ES-I3 (cell line): ENCODE measurements around the gene CARD6.
"Not testable (repeated sequence)": the region's sequence is repeated elsewhere in the genome, so short reads cannot be mapped to it uniquely, and the experiment has no call there.

ENCODE experiments used
- H3K36me3 ChIP-seq: 2 replicates; pipeline ENCODE4 v1.6.1; 2013; ENCODE audit warnings: mild to moderate bottlenecking, low read length, control low read depth, moderate library complexity; ENCODE audit not compliant: insufficient read depth
- H3K4me1 ChIP-seq: 2 replicates; pipeline ENCODE4 v1.6.1; 2013; ENCODE audit warnings: mild to moderate bottlenecking, control low read depth, low read length; ENCODE audit not compliant: insufficient read depth
- H3K9ac ChIP-seq: 2 replicates; pipeline ENCODE4 v1.6.1; 2013; ENCODE audit warnings: low read depth, mild to moderate bottlenecking, low read length, moderate library complexity
- H3K9me3 ChIP-seq: 2 replicates; pipeline ENCODE4 v1.6.1; 2013; ENCODE audit warnings: mild to moderate bottlenecking, low read length, moderate library complexity; ENCODE audit not compliant: control insufficient read depth, insufficient read depth

CARD6 gene

GRCh38 chr5:40834849-40835787 lies 6.0 kb upstream of the CARD6 start, which contains the start of gene RPL37:
TSS of gene RPL37 (minus strand) at chr5:40835222. CDS start at chr5:40835185, 37 bp downstream.
- Histone ChIP-seq H3K9me3 (no peaks in the 10 kb centered on the region), H3K9ac (peak within 1 kb of the TSS; percentile 92), H3K36me3 (peaks cover 42% of the 10 kb centered on the region), H3K4me1 (peaks cover 15% of the 10 kb centered on the region)

GRCh38 chr5:40838086-40838485 lies 3.1 kb upstream of the CARD6 start:
- peaks cover 18% of the 10 kb centered on the region for H3K4me1 ChIP-seq
- H3K9me3 ChIP-seq, result no peaks in the 10 kb centered on the region
- H3K36me3 ChIP-seq, result peaks cover 15% of the 10 kb centered on the region
- no peak overlapping the region for H3K9ac ChIP-seq

GRCh38 chr5:40842351-40842750 lies 1.2 kb downstream of the CARD6 start:
- no peaks in the 10 kb centered on the region for H3K9me3 ChIP-seq
- H3K36me3 ChIP-seq, result no peaks in the 10 kb centered on the region
- H3K4me1 ChIP-seq, result peaks cover 8% of the 10 kb centered on the region
- no peak overlapping the region for H3K9ac ChIP-seq

GRCh38 chr5:40844565-40844964 lies 3.4 kb downstream of the CARD6 start:
- no peaks in the 10 kb centered on the region for H3K9me3 ChIP-seq
- H3K36me3 ChIP-seq, result no peaks in the 10 kb centered on the region
- peaks cover 8% of the 10 kb centered on the region for H3K4me1 ChIP-seq
- H3K9ac ChIP-seq, result no peak overlapping the region

- Histone ChIP-seq H3K36me3 (no peaks in the 10 kb centered on the region), H3K9me3 (no peaks in the 10 kb centered on the region), H3K9ac (no peak overlapping the region), H3K4me1 (no peaks in the 10 kb centered on the region; the same call in 1 of the 2 replicates)
Measured at GRCh38 chr5:40846371-40846770, 5.2 kb downstream of the CARD6 start.

- no peaks in the 10 kb centered on the region for H3K4me1 ChIP-seq
- H3K9ac ChIP-seq, result no peak overlapping the region
- no peaks in the 10 kb centered on the region for H3K36me3 ChIP-seq
- H3K9me3 ChIP-seq, result no peaks in the 10 kb centered on the region
Measured at GRCh38 chr5:40847525-40847924, 6.4 kb downstream of the CARD6 start.

- Histone ChIP-seq H3K9ac (no peak overlapping the region), H3K4me1 (no peaks in the 10 kb centered on the region), H3K36me3 (no peaks in the 10 kb centered on the region), H3K9me3 (no peaks in the 10 kb centered on the region)
Measured at GRCh38 chr5:40853632-40854192, 12.5 kb downstream of the CARD6 start.

GRCh38 chr5:40860711-40861110 lies 19.5 kb downstream of the CARD6 start:
- Histone ChIP-seq H3K9me3 (no peaks in the 10 kb centered on the region), H3K4me1 (no peaks in the 10 kb centered on the region), H3K36me3 (no peaks in the 10 kb centered on the region), H3K9ac (no peak overlapping the region)

GRCh38 chr5:40865004-40865403 lies 23.8 kb downstream of the CARD6 start:
- H3K36me3 ChIP-seq, H3K9ac ChIP-seq, H3K9me3 ChIP-seq, H3K4me1 ChIP-seq: not testable (repeated sequence)

GRCh38 chr5:40866844-40867243 lies 25.7 kb downstream of the CARD6 start:
- no peaks in the 10 kb centered on the region for H3K4me1 ChIP-seq
- H3K36me3 ChIP-seq, result no peaks in the 10 kb centered on the region; the same call in 1 of the 2 replicates
- no peak overlapping the region for H3K9ac ChIP-seq
- no peaks in the 10 kb centered on the region for H3K9me3 ChIP-seq

- Histone ChIP-seq H3K9me3 (no peaks in the 10 kb centered on the region), H3K9ac (no peak overlapping the region), H3K36me3 (no peaks in the 10 kb centered on the region; the same call in 1 of the 2 replicates), H3K4me1 (no peaks in the 10 kb centered on the region)
Measured at GRCh38 chr5:40869384-40869783, 28.2 kb downstream of the CARD6 start.

GRCh38 chr5:40871177-40871576 lies 30.0 kb downstream of the CARD6 start:
- H3K36me3 ChIP-seq, result no peaks in the 10 kb centered on the region; the same call in 1 of the 2 replicates
- H3K4me1 ChIP-seq, result no peaks in the 10 kb centered on the region
- H3K9me3 ChIP-seq, result no peaks in the 10 kb centered on the region
- H3K9ac ChIP-seq, result no peak overlapping the region

- H3K36me3 ChIP-seq, H3K9ac ChIP-seq, H3K9me3 ChIP-seq, H3K4me1 ChIP-seq: not testable (repeated sequence)
Measured at GRCh38 chr5:40872253-40872652, 31.1 kb downstream of the CARD6 start.

- no peaks in the 10 kb centered on the region for H3K9me3 ChIP-seq
- no peak overlapping the region for H3K9ac ChIP-seq
- H3K4me1 ChIP-seq, result no peaks in the 10 kb centered on the region
- H3K36me3 ChIP-seq, result no peaks in the 10 kb centered on the region
Measured at GRCh38 chr5:40873286-40873880, 32.2 kb downstream of the CARD6 start.

- Histone ChIP-seq H3K9ac (no peak overlapping the region), H3K9me3 (no peaks in the 10 kb centered on the region), H3K4me1 (no peaks in the 10 kb centered on the region), H3K36me3 (no peaks in the 10 kb centered on the region)
Measured at GRCh38 chr5:40875958-40876357, 34.8 kb downstream of the CARD6 start.
